ENCODE data around the gene NFIB.

DNA sequence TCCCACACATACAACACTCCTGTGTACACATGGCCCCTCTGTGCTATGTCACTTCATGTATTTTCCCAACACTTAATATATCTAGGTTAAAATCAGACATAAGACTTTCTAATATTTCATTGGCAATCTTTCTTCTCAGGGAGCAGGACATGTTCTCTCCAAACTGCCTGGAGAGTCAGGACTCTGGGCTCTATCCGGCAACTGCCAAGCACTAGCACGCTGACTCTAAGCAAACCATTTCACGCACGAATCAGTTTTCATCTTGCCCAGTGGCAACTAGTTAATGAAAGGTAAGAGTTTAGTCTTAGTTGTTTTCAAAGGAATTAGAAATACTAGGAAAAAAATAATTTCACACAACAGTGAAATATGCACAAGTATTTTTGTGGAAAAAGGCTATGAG is 124.8 kb downstream of the NFIB start:
- TF ChIP-seq, protein P1, sequence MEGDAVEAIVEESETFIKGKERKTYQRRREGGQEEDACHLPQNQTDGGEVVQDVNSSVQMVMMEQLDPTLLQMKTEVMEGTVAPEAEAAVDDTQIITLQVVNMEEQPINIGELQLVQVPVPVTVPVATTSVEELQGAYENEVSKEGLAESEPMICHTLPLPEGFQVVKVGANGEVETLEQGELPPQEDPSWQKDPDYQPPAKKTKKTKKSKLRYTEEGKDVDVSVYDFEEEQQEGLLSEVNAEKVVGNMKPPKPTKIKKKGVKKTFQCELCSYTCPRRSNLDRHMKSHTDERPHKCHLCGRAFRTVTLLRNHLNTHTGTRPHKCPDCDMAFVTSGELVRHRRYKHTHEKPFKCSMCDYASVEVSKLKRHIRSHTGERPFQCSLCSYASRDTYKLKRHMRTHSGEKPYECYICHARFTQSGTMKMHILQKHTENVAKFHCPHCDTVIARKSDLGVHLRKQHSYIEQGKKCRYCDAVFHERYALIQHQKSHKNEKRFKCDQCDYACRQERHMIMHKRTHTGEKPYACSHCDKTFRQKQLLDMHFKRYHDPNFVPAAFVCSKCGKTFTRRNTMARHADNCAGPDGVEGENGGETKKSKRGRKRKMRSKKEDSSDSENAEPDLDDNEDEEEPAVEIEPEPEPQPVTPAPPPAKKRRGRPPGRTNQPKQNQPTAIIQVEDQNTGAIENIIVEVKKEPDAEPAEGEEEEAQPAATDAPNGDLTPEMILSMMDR (IDR thresholded peaks at IDR 0.05), result no peak
- TF ChIP-seq POLR2A (IDR thresholded peaks at IDR 0.05) (no peak), POLR2AphosphoS5 (IDR thresholded peaks at IDR 0.05) (no peak)

All from gastroesophageal sphincter (tissue), 3 donors.